ENCODE measurements around the gene DPH7. TPM values are rescaled to one million over a fixed set of nuclear protein-coding genes. Genes with fewer than 3 reads are reported as not detected.
A peak's percentile ranks its signal among the peaks of the same experiment; 100 is the strongest.

DPH7 gene
- total RNA-seq, 1 experiment from 2014 or later, result 54.4 TPM

GRCh38 chr9:137618105-137619067 lies 39.7 kb upstream of the DPH7 start, which contains the start of gene EHMT1:
EHMT1 (plus strand) TSS chr9:137619005; CDS start chr9:137619029, 24 bp downstream.
- BruUV-seq (replicated peaks), result TSS peak; percentile 79
- DNase-seq (ENCODE audit: low read depth, low spot score), result peak; percentile 50
- POLR2A ChIA-PET, result interaction anchor here (0.8 to 1.0 kb wide), 3 partner anchors 13 to 36 kb away, joined by 3 read pairs; partner anchors contain the start of gene ARRDC1
- H3K4me3 ChIP-seq (replicated peaks in 1 of 2; ENCODE audit: low read depth in 1 of 2, low read length in 2 of 2), result peak within 1 kb of the TSS; percentile 96 to 99
- peak within 1 kb of the TSS; percentile 98 for H3K27ac ChIP-seq (ENCODE audit: low read depth, low read length)
- intact Hi-C loops (cut with micrococcal nuclease), result no loop called here
- RAD21 ChIA-PET (ENCODE audit: low non-redundant PET in 1 of 2, low total read pairs in 2 of 2, uncharacterized antibody in 2 of 2, unreplicated experiment in 2 of 2), result no interaction called here
- H3K27me3 ChIP-seq (ENCODE audit: insufficient read depth, low read length), result no peaks in the 10 kb centered on the region
- H2AFZ ChIP-seq (ENCODE audit: low read depth, low read length, poor library complexity, severe bottlenecking), result no peak within 1 kb of the TSS
- peak within 1 kb of the TSS; percentile 97 for H3K9ac ChIP-seq (ENCODE audit: low read length)
- H3K9me2 ChIP-seq (ENCODE audit: insufficient read depth), result no peaks in the 10 kb centered on the region
- ATAC-seq, result peak; percentile 78
- H3K36me3 ChIP-seq (ENCODE audit: control insufficient read depth in 1 of 2, insufficient read depth in 2 of 2, low read length in 2 of 2), result peaks cover 2 to 31% of the 10 kb centered on the region in 2 experiments; a peak in 2 of 4 replicates
- no peaks in the 10 kb centered on the region for H3K9me3 ChIP-seq (ENCODE audit: control insufficient read depth in 1 of 2, insufficient read depth in 1 of 2, low read depth in 1 of 2, low read length in 2 of 2)
- H3K4me2 ChIP-seq (ENCODE audit: low read length), result peak within 1 kb of the TSS; percentile 97
- CTCF ChIA-PET, result interaction anchor here (0.9 to 1.2 kb wide), 2 partner anchors 66 to 77 kb away, joined by 3 to 4 read pairs; partner anchors contain the start of gene MRPL41
- peaks cover 71% of the 10 kb centered on the region for H3K79me2 ChIP-seq (ENCODE audit: insufficient read depth, low read length)
- H4K20me1 ChIP-seq (ENCODE audit: insufficient read depth), result peaks cover 5% of the 10 kb centered on the region; the same call in 1 of the 2 replicates
- peaks cover 23 to 39% of the 10 kb centered on the region in 2 experiments for H3K4me1 ChIP-seq (ENCODE audit: control insufficient read depth in 1 of 2, insufficient read depth in 2 of 2, low read length in 2 of 2)
- TF ChIP-seq MAX (IDR thresholded peaks at IDR 0.05) (no peak), ELF1 (IDR thresholded peaks at IDR 0.05; ENCODE audit: borderline replicate concordance, low read depth) (no peak), REST (IDR thresholded peaks at IDR 0.05; ENCODE audit: low read depth) (no peak), RAD21 (IDR thresholded peaks at IDR 0.05; ENCODE audit: low read depth) (no peak), ZFX (IDR thresholded peaks at IDR 0.05) (peak; percentile 91), CBX3 (IDR thresholded peaks at IDR 0.05; ENCODE audit: low read depth) (no peak), FOSL1 (IDR thresholded peaks at IDR 0.05; ENCODE audit: low read depth) (no peak), JUND (IDR thresholded peaks at IDR 0.05) (no peak), SP1 (IDR thresholded peaks at IDR 0.05; ENCODE audit: low read depth) (no peak), SIN3A (IDR thresholded peaks at IDR 0.05; ENCODE audit: low read depth) (no peak), SRF (IDR thresholded peaks at IDR 0.05; ENCODE audit: low read depth) (no peak), POLR2AphosphoS5 (IDR thresholded peaks at IDR 0.05; ENCODE audit: low read depth, low read length) (peak; percentile 73), YY1 (IDR thresholded peaks at IDR 0.05; ENCODE audit: extremely low read depth, insufficient replicate concordance, low read depth, low read length) (no peak), TCF7L2 (IDR thresholded peaks at IDR 0.05; ENCODE audit: borderline replicate concordance, extremely low read depth, insufficient read depth, insufficient read length) (peak; percentile 83), POLR2A (IDR thresholded peaks at IDR 0.05; ENCODE audit: borderline replicate concordance, extremely low read depth, insufficient read depth, insufficient read length) (peak; percentile 55), EZH2 (IDR thresholded peaks at IDR 0.05) (no peak), CTCF (IDR thresholded peaks at IDR 0.05 in 2 of 3, conservative IDR thresholded peaks at IDR 0.05 in 1 of 3; ENCODE audit: borderline replicate concordance in 1 of 3, insufficient read depth in 1 of 3, low read depth in 2 of 3, low read length in 2 of 3) (no peak), EZH2phosphoT487 (IDR thresholded peaks at IDR 0.05; ENCODE audit: borderline replicate concordance) (no peak)

Measured in HCT116 (cell line).